ENCODE results near the gene OSCP1.
A peak's percentile ranks its signal among the peaks of the same experiment; 100 is the strongest.

Gene OSCP1

GRCh38 chr1:36464605-36465393 lies 14.5 kb upstream of the OSCP1 start:
- Mint-ChIP-seq H3K27ac (peak overlapping the region; percentile 99), H3K4me1 (ENCODE audit: low read depth) (peaks cover 34% of the 10 kb centered on the region), H3K27me3 (no peaks in the 10 kb centered on the region), H3K9me3 (no peaks in the 10 kb centered on the region), H3K4me3 (peak overlapping the region; percentile 99), H3K36me3 (ENCODE audit: low read depth) (peaks cover 27% of the 10 kb centered on the region)

- H3K4me1 Mint-ChIP-seq (ENCODE audit: low read depth): peaks cover 42% of the 10 kb centered on the region
- H3K27me3 Mint-ChIP-seq: no peaks in the 10 kb centered on the region
- H3K27ac Mint-ChIP-seq: peak within 1 kb of the TSS; percentile 99
- H3K36me3 Mint-ChIP-seq (ENCODE audit: low read depth): peaks cover 35% of the 10 kb centered on the region
- peak within 1 kb of the TSS; percentile 99 for H3K4me3 Mint-ChIP-seq
- H3K9me3 Mint-ChIP-seq: no peaks in the 10 kb centered on the region
Measured at GRCh38 chr1:36463803-36464604, 13.8 kb upstream of the OSCP1 start, which contains the start of gene MRPS15. TSS of gene MRPS15 (minus strand) at chr1:36464384. CDS start at chr1:36464275, 109 bp downstream.

- H3K4me1 Mint-ChIP-seq (ENCODE audit: low read depth): peaks cover 48% of the 10 kb centered on the region
- no peaks in the 10 kb centered on the region for H3K27me3 Mint-ChIP-seq
- H3K4me3 Mint-ChIP-seq: peak overlapping the region; percentile 99
- no peaks in the 10 kb centered on the region for H3K9me3 Mint-ChIP-seq
- peak overlapping the region; percentile 99 for H3K27ac Mint-ChIP-seq
- peaks cover 40% of the 10 kb centered on the region for H3K36me3 Mint-ChIP-seq (ENCODE audit: low read depth)
Measured at GRCh38 chr1:36463463-36463802, 13.2 kb upstream of the OSCP1 start.

- H3K36me3 Mint-ChIP-seq (ENCODE audit: low read depth): peaks cover 70% of the 10 kb centered on the region
- no peaks in the 10 kb centered on the region for H3K27me3 Mint-ChIP-seq
- H3K9me3 Mint-ChIP-seq: no peaks in the 10 kb centered on the region
- H3K27ac Mint-ChIP-seq: peak overlapping the region; percentile 96
- peaks cover 51% of the 10 kb centered on the region for H3K4me1 Mint-ChIP-seq (ENCODE audit: low read depth)
- peak overlapping the region; percentile 76 for H3K4me3 Mint-ChIP-seq
Measured at GRCh38 chr1:36458910-36459309, 8.7 kb upstream of the OSCP1 start.

- H3K9me3 Mint-ChIP-seq: no peaks in the 10 kb centered on the region
- H3K4me1 Mint-ChIP-seq (ENCODE audit: low read depth): peaks cover 42% of the 10 kb centered on the region
- H3K36me3 Mint-ChIP-seq (ENCODE audit: low read depth): peaks cover 64% of the 10 kb centered on the region
- H3K4me3 Mint-ChIP-seq: peak overlapping the region; percentile 2
- H3K27me3 Mint-ChIP-seq: no peaks in the 10 kb centered on the region
- H3K27ac Mint-ChIP-seq: peak overlapping the region; percentile 96
Measured at GRCh38 chr1:36457691-36458090, 7.4 kb upstream of the OSCP1 start.

- H3K27ac Mint-ChIP-seq: peak overlapping the region; percentile 53
- H3K36me3 Mint-ChIP-seq (ENCODE audit: low read depth): peaks cover 62% of the 10 kb centered on the region
Measured at GRCh38 chr1:36456391-36456928, 6.2 kb upstream of the OSCP1 start.

GRCh38 chr1:36455386-36455785 lies 5.1 kb upstream of the OSCP1 start:
- Mint-ChIP-seq H3K4me3 (no peak overlapping the region), H3K27ac (peak overlapping the region; percentile 57), H3K4me1 (ENCODE audit: low read depth) (peaks cover 37% of the 10 kb centered on the region), H3K9me3 (no peaks in the 10 kb centered on the region), H3K36me3 (ENCODE audit: low read depth) (peaks cover 52% of the 10 kb centered on the region), H3K27me3 (no peaks in the 10 kb centered on the region)

More at GRCh38 chr1:36456391-36456928, 6.2 kb upstream of the OSCP1 start:
- no peaks in the 10 kb centered on the region for H3K27me3 Mint-ChIP-seq
- H3K4me3 Mint-ChIP-seq: no peak overlapping the region
- H3K9me3 Mint-ChIP-seq: no peaks in the 10 kb centered on the region
- H3K4me1 Mint-ChIP-seq (ENCODE audit: low read depth): peaks cover 36% of the 10 kb centered on the region

GRCh38 chr1:36453600-36454388 lies 3.5 kb upstream of the OSCP1 start:
- peaks cover 35% of the 10 kb centered on the region for H3K4me1 Mint-ChIP-seq (ENCODE audit: low read depth)
- H3K36me3 Mint-ChIP-seq (ENCODE audit: low read depth): peaks cover 36% of the 10 kb centered on the region
- H3K27ac Mint-ChIP-seq: no peak overlapping the region

GRCh38 chr1:36453051-36453450 lies 2.8 kb upstream of the OSCP1 start:
- H3K4me3 Mint-ChIP-seq: no peak overlapping the region
- no peaks in the 10 kb centered on the region for H3K27me3 Mint-ChIP-seq
- H3K4me1 Mint-ChIP-seq (ENCODE audit: low read depth): peaks cover 28% of the 10 kb centered on the region
- H3K36me3 Mint-ChIP-seq (ENCODE audit: low read depth): peaks cover 31% of the 10 kb centered on the region
- H3K27ac Mint-ChIP-seq: no peak overlapping the region
- no peaks in the 10 kb centered on the region for H3K9me3 Mint-ChIP-seq

More at GRCh38 chr1:36453600-36454388, 3.5 kb upstream of the OSCP1 start:
- Mint-ChIP-seq H3K27me3 (no peaks in the 10 kb centered on the region), H3K9me3 (no peaks in the 10 kb centered on the region), H3K4me3 (no peak overlapping the region)

- Mint-ChIP-seq H3K27me3 (no peaks in the 10 kb centered on the region), H3K4me3 (peak overlapping the region; percentile 86), H3K36me3 (ENCODE audit: low read depth) (peaks cover 17% of the 10 kb centered on the region), H3K4me1 (ENCODE audit: low read depth) (peaks cover 18% of the 10 kb centered on the region), H3K9me3 (no peaks in the 10 kb centered on the region), H3K27ac (peak overlapping the region; percentile 80)
Measured at GRCh38 chr1:36450919-36451305, 661 bp upstream of the OSCP1 start.

GRCh38 chr1:36448530-36449056 lies 1.7 kb downstream of the OSCP1 start:
- H3K9me3 Mint-ChIP-seq: no peaks in the 10 kb centered on the region
- H3K27me3 Mint-ChIP-seq: no peaks in the 10 kb centered on the region
- H3K36me3 Mint-ChIP-seq (ENCODE audit: low read depth): no peaks in the 10 kb centered on the region
- H3K4me3 Mint-ChIP-seq: no peak overlapping the region
- H3K27ac Mint-ChIP-seq: no peak overlapping the region
- H3K4me1 Mint-ChIP-seq (ENCODE audit: low read depth): peaks cover 18% of the 10 kb centered on the region

- no peaks in the 10 kb centered on the region for H3K36me3 Mint-ChIP-seq (ENCODE audit: low read depth)
- no peaks in the 10 kb centered on the region for H3K27me3 Mint-ChIP-seq
- H3K27ac Mint-ChIP-seq: no peak overlapping the region
- H3K4me1 Mint-ChIP-seq (ENCODE audit: low read depth): peaks cover 18% of the 10 kb centered on the region
- no peaks in the 10 kb centered on the region for H3K9me3 Mint-ChIP-seq
- no peak overlapping the region for H3K4me3 Mint-ChIP-seq
Measured at GRCh38 chr1:36447450-36447849, 2.8 kb downstream of the OSCP1 start.

GRCh38 chr1:36446746-36447145 lies 3.5 kb downstream of the OSCP1 start:
- Mint-ChIP-seq H3K27ac (no peak overlapping the region), H3K4me3 (no peak overlapping the region)

GRCh38 chr1:36446271-36446670 lies 4.0 kb downstream of the OSCP1 start:
- no peaks in the 10 kb centered on the region for H3K27me3 Mint-ChIP-seq
- H3K27ac Mint-ChIP-seq: no peak overlapping the region
- H3K9me3 Mint-ChIP-seq: no peaks in the 10 kb centered on the region
- no peak overlapping the region for H3K4me3 Mint-ChIP-seq
- peaks cover 13% of the 10 kb centered on the region for H3K4me1 Mint-ChIP-seq (ENCODE audit: low read depth)
- no peaks in the 10 kb centered on the region for H3K36me3 Mint-ChIP-seq (ENCODE audit: low read depth)

More at GRCh38 chr1:36446746-36447145, 3.5 kb downstream of the OSCP1 start:
- peaks cover 18% of the 10 kb centered on the region for H3K4me1 Mint-ChIP-seq (ENCODE audit: low read depth)
- no peaks in the 10 kb centered on the region for H3K36me3 Mint-ChIP-seq (ENCODE audit: low read depth)
- no peaks in the 10 kb centered on the region for H3K9me3 Mint-ChIP-seq
- H3K27me3 Mint-ChIP-seq: no peaks in the 10 kb centered on the region
